ENCODE measurements around the gene PLCXD1. TPM values are rescaled to one million over a fixed set of nuclear protein-coding genes. Genes with fewer than 3 reads are reported as not detected.
"Not testable (repeated sequence)": the region's sequence is repeated elsewhere in the genome, so short reads cannot be mapped to it uniquely, and the experiment has no call there.

PLCXD1 gene
- polyA plus RNA-seq, 3 donors = 15.8 to 22.4 (median 17.9) TPM

DNA sequence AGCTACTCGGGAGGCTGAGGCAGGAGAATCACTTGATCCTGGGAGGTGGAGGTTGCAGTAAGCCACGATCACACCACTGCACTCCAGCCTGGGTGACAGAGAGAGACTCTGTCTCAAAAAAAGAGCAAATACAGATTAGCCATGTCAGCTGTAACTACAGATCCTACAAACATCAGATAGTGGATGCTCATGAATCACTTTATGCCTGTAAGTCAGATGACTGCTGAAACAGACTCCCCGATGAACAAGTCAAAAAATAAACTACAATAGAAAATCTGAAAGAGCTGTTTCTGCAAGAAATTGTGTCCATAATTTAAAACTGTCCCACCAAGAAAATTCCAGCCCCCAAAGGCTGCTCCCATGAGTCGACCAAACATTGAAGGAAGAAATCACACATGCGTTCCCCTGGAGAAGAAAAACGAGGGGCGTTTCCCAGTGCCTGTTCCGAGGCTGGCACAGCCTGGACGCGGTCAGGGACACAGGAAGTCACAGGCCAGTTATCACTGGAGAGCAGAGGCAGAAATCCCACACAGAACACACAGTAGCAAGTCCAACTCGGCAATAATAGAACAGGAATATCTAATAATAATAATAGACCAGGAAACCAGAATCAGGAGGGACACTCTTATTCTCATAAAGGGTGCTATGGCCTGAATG, 67.4 kb downstream of the PLCXD1 start:
- no peak for DNase-seq (ENCODE audit: low read depth in 3 of 3, low spot score in 2 of 3)

DNA sequence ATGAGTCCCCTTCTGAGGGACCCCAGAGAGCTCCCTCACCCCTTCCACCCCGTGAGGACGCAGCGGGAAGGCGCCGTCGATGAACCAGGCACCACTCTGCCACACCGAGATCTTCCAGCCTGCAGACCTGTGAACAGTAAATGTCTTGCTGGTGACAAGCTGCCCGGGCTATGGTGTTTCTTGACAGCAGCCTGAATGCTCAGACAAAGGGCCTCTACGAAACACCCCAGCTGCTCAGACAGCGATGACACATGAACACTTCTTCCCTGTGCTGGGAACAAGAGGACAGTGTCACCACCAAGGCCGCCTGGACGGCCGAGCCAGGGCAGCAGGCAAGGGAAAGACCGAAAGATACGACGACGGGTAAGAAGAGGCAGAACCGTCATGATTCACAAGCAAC, 68.0 kb downstream of the PLCXD1 start:
- DNase-seq (ENCODE audit: low read depth in 3 of 3, low spot score in 2 of 3) = no peak

DNA sequence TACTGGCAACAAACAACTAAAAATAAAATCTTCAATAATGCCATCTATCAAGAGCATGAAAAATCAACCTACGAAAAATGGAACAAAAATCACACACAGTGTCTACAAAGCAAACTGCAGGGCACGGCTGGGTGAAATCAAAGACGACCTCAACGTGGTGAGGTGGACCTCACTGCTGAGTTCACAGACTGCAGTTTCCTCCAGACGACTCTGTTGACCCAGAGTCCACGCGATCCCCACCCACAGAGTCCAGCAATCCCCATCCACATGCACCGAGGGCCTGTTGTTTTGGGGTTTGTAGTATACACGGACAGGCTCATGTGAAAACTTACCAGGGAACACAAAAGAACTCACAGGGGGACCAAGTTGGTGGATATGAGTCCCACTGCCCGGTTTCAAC, 68.5 kb downstream of the PLCXD1 start:
- DNase-seq (ENCODE audit: low read depth in 3 of 3, low spot score in 2 of 3) = no peak

DNA sequence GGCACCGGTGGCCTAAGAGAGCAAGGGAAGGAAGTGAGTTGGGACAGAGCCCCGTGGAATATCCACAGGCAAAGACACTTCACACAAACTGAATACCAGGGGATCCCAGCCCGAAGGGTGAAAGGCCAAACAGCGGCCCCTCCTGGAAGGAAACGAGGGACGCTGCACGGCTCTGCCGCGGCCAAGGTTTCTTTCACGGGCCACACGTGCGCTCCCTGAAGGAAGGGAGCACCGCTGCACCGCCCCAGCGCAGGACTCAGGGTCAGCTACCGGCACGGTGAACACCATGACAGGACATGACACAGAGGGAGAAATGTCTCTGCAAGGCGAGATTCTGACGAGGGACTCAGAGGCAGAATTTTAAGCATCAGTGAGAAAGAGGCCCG, 69.0 kb downstream of the PLCXD1 start:
- no peak for DNase-seq (ENCODE audit: low read depth in 3 of 3, low spot score in 2 of 3)

DNA sequence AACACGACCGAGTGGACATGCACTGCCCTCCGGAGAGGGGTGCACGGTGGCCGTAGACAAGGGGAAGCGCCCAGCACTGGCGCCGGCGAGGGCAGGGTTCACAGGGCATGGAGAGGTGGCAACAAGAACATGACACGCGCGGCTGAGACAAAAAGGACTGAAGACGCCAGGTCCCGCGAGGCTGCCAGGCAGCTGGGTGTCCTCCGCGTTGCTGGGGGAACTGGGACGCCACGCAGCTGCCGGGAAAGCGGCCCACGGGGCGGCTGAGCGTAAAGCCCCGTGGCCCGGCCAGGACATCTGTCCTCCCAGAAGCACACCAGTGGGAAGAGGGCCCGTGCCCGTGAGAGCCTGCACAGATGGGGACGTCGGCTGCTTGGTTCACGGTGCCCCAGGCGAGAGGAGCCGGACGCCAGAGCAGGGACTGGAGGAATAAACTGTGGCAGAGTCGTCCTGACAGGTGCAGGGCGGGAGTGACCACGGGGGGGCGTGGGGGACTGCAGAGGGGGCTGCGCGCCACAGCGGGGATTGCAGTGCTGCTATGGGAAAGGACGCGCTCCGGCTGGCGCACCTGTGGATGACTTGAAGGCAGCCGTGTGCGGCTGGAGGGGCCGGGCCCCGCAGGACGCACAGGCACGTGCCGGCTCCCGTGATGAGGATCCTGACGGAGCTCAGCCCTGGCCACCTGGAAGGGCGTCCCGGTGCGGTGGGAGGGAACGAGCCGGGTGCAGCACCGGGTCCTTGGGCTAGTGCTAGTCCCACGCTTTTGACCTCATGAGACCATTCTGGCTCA, 69.5 kb downstream of the PLCXD1 start:
- DNase-seq (ENCODE audit: low read depth in 3 of 3, low spot score in 2 of 3) = no peak

DNA sequence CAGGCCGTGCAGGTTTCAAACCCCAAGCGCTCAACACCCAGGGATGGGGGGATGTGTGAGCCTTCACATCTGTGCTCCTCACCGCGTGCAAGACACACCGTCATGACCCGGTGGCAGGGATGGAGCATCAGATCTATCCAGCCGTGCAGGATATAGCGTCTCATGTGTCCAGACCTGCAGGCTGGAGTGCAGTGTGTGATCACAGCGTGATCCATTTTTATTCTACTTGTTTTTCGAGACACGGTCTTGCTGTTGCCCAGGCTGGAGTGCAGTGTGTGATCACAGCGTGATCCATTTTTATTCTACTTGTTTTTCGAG, 70.1 kb downstream of the PLCXD1 start:
- DNase-seq (ENCODE audit: low read depth in 3 of 3, low spot score in 2 of 3) = not testable (repeated sequence)

DNA sequence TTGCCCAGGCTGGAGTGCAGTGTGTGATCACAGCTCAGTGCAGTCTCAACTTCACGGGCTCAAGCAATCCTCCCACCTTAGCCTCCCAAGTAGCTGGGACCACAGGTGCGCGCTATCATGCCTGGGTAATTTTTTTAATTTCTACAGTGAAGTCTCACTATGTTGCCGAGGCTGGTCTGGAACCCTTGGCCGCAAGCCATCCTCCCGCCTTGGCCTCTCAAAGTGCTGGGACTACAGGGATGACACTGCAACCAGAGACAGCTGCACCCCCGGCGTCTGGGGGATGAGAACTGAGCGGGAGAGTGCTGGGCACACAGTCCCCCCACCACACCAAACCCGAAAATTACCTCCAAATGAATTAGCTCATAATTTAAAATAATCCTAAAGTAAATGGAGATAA, 70.6 kb downstream of the PLCXD1 start:
- no peak for DNase-seq (ENCODE audit: low read depth in 3 of 3, low spot score in 2 of 3)

DNA sequence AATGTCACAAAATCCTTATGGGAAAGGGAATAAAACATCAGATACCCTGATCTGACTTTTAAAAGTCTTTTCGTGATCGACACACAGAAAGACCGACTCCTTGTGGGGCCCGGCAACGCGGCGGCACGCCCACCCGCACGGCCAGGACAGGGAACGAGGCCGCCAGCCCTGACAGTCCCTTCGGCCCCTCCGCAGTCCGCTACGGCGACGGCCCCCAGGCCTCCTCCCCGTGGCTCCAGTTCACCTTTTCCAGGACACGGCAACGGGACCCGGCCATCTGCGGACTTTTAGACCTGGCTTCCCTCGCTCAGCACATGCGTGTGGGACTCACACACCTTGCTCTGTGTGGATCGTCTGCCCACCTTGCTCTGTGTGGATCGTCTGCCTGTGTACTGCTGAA, 71.0 kb downstream of the PLCXD1 start:
- no peak for DNase-seq (ENCODE audit: low read depth in 3 of 3, low spot score in 2 of 3)

DNA sequence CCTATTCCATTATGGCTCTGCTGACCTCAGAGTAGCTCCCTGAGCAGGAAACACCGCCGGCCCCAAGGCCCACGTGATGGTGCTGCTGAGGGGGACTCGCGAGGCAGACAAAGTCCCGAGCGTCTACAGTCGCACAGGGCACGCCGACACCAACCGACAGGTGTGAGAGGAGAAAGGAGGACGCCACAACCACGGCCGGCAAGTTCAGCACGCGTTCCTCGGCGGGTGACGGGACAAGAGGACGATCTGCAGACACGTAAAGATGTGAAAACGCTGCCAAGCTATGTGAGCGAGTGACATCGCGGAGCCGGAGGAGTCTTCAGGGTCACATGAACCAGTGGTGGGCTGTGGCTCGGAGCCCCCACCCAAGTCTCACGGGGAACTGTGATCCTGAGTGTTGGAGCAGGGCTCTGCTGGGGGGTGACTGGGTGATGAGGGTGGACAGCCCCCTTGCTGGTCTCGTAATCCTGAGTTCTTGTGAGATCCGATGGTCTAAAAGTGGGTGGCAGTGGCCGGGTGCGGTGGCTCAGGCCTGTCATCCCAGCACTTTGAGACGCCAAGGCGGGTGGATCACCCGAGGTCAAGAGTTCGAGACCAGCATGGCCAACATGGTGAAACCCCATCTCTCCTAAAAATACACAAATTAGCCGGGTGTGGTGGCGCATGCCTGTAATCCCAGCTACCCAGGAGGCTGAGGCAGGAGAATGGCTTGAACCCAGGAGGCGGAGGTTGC, 71.6 kb downstream of the PLCXD1 start:
- no peak for DNase-seq (ENCODE audit: low read depth in 3 of 3, low spot score in 2 of 3)

Other genes starting within 250 kb of the PLCXD1 start
- 10 to 100 TPM; 36.1 to 41.9 (median 36.6) TPM for gene GTPBP6, start 37.4 kb downstream of the PLCXD1 start, polyA plus RNA-seq (ENCODE audit: insufficient read length in 3 of 3)
- 10 to 100 TPM; 17.1 to 23.1 (median 18.5) TPM for gene PPP2R3B, start 105.5 kb downstream of the PLCXD1 start, polyA plus RNA-seq (ENCODE audit: insufficient read length in 3 of 3)